Hematopoietic multipotent progenitor cell (in vitro differentiated cells): ENCODE measurements around the gene GHITM. TPM values are rescaled to one million over a fixed set of nuclear protein-coding genes. Genes with fewer than 3 reads are reported as not detected.
A peak's percentile ranks its signal among the peaks of the same experiment; 100 is the strongest.
"Not testable (repeated sequence)": the region's sequence is repeated elsewhere in the genome, so short reads cannot be mapped to it uniquely, and the experiment has no call there.

Source experiments
- DNase-seq, 3 donors: peaks; one replicate each; pipeline ENCODE4 v3.0.0-alpha.2; 2011 to 2015; ENCODE audit warnings: low read depth in 2 of 3, low spot score in 2 of 3
- total RNA-seq: library from RNA; depleted of rRNA; stranded (reverse); fragments of >200 nt; gene quantifications from one replicate; pipeline ENCODE4 v1.2.3, GENCODE V29; 2012

GHITM gene, protein sequence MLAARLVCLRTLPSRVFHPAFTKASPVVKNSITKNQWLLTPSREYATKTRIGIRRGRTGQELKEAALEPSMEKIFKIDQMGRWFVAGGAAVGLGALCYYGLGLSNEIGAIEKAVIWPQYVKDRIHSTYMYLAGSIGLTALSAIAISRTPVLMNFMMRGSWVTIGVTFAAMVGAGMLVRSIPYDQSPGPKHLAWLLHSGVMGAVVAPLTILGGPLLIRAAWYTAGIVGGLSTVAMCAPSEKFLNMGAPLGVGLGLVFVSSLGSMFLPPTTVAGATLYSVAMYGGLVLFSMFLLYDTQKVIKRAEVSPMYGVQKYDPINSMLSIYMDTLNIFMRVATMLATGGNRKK
- total RNA-seq = 85.6 TPM

DNA sequence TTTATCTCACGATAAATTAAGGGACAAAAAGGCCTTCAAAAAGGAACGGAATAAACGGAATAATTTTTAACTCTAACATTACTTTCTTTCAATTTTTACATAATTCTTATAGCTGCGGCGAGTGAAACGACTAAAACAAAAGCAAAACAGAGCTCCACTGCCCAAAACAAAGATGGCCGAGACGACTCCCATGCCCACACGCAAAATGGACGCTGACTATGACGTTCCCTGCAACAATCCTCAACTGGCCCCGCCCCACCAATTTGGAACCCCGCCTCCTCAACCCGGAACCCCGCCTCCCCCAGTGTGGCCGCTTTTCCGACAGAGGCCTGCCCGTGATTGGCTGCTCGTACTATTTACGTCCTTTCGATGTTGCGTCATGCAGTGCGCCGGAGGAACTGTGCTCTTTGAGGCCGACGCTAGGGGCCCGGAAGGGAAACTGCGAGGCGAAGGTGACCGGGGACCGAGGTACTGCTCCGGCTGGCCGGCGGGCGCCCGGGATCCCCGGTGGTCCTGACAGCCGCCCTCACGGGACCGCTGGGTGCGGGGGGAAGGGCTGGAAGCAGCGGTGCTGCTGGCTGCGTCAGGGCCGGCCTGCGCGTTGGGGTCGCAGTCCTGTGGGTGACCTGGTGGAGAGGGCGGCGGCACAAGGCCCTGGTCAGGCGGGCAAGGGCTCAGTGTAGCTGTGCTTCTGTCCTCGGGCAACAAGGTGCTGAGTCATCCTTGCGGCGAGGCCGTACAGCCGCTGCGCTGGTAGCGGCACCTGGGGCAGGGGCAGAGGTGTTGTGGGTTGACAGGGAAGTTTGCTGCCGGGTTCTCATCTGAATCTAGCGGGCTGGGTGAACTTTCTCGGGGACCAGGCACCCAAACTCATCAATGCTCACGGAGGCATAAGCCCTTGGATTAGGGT is at the start of gene GHITM:
TSS of gene GHITM (plus strand) at position 384 of the 910 bp plus-strand sequence. CDS start 1,992 bp downstream, outside the sequence.
- peak; percentile 96 to 99 (median 99) for DNase-seq

DNA sequence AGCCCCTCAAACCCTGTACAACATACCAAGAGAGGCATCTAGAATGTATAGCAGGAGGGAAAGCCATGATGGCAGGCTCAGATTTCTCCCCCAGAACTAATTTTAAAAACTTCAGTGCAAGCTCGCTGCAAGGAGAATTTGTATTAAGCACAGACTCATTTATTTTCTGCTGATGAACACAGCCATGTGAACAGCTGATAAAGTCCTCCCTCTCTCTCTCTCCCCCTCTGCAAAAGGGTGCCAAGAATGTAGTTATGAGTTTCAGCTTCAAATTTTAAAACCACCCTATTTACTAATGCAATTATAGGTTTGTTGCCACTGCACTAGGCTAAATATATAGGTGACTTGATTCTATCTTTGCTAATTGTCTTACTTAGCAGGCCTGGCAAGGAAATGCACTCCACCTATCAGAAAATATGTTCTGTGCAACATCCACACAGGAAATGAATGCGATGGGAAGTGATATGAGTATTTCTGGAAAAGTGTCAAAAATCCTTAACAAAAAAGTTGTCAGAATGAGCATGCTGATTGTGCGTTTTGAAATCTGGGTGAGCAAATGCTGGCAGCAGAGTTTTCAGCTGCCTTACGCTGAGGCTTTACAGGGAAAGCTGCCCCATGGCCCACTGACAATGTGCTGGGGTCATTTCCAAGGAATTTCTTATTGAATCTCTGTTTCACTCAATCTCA is 43.4 kb upstream of the GHITM start:
- no peak for DNase-seq

DNA sequence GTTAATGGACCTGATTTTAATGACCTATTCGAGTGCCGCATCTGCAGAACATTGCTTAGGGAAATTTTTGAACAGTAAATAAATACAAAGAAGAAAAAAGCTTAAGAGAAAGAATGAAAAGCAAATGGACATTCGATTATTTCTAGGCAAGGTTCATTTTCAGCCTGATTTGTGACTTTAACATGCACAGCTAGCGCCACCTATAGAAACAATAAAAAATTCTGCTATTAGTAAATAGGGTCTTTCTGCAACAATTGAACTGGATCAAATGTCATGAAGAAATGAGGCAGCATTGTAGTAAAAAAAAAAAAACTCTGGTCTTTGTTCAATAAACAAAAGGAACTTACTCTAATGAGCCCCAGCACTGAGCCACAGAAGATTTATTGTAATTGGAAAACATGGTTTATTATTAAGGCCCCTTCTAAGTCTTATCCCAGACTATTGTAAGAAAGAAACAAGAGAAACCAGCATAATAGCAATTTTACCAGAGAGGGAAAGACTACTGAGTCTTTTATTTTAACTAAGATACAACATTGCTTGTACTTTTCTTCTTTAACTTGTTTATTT is 41.4 kb upstream of the GHITM start:
- DNase-seq = peak in 1 of 3 donors; percentile 3

DNA sequence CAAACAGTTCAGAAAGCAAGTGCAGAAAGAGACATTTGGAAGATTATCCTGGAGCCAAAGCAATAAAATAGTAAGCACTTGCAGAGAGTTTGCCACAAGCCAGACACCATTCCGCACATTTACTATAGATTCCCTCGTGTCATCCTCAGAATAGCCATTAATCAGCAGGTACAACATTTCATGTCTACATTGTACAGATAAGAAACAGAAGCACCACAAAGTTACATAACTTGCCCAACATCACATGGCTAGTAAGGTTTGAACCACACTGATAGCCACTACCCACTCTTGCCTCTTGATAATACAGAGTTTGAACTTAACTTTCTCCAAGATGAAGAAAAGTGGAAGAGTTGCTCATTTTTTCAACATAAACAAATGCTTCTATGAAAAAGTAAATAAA is 40.6 kb upstream of the GHITM start:
- no peak for DNase-seq

DNA sequence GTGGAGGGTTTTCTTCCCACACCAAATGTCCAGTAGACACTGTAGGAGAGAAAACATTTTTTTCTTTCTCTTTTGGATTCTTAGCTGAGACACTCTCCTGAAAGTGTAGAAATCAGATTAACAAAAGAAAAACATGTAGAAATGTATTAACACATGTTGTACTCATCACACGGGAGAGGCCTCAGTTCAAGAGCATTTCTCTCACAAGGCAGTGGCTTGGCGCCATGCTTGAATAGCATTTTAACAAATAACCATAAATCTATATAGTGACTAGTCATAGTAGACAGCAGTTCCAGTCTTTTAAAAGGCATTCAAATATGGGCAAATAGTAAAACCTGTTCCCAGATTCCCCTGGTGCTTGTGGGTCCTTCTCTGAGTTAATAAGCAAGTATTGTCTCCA is 38.3 kb upstream of the GHITM start:
- DNase-seq = no peak

DNA sequence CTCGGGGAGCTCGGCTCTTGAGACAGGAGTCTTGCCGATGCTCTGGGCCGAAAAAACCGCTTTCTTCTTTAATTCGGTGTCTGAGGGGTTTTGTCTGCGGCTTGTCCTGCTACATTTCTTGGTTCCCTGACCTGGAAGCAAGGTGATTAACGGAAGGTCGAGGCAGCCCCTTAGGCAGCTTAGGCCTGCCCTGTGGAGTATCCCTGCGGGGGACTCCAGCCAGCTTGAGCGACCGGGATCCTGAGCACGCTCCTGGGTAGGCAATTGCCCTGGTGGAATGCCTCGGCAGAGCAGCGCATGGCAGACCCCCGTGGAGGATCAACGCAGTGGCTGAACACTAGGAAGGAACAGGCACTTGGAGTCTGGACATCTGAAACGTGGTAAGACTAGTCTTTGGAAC is 30.5 kb upstream of the GHITM start:
- no peak for DNase-seq

DNA sequence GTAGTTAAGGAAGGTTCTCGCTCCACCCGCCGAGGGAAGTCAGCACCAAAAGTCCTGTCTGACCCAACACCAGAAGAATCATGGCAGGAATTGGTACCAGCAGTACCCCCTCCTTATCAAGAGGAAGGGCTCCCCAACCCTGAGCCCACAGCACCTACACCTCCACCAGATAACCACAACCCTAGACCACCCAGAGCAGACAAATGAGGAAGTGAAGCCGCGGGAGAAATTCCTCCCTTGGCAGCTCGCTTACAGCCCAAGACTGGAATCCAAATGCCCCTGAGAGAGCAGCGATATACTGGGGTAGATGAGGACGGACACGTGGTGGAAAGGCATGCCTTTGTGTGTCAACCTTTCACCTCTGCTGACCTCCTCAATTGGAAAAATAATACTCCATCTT is 29.5 kb upstream of the GHITM start:
- DNase-seq = peak in 1 of 3 donors; percentile 20

DNA sequence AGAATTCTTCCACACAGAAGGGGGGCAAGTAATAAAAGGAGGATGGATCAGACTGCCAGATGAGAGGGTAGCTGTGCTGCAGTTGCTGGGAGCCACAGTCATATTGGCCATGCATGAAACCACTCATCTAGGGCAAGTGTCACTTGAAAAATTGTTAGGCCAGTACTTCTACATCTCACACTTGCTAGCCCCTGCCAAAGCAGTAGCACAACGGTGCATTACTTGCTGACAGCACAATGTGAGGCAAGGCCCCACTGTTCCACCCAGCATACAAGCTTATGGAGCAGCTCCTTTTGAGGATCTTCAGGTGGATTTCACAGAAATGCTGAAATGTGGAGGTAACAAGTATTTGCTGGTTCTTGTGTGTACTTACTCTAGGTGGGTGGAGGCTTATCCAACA is 25.8 kb upstream of the GHITM start:
- DNase-seq = not testable (repeated sequence)

DNA sequence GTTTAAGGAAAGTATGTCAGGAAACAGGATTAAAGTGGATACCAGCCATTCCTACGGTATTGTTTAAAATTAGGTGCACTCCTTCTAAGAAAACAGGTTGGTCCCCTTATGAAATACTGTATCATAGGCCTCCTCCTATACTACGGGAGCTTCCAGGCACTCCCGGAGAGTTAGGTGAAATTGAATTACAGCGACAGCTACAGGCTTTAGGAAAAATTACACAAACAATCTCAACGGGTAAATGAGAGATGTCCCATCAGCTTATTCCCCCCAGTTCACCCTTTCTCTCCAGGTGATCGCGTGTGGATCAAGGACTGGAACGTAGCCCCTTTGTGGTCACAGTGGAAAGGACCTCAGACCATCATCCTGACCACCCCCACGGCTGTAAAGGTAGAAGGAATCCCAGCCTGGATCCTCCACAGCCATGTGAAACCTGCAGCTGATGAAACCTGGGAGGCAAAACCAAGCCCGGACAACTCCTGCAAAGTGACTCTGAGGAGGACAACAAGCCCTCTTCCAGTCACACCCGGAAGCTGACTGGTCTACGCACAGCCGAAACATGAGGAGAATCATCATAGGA is 25.1 kb upstream of the GHITM start:
- DNase-seq = no peak

DNA sequence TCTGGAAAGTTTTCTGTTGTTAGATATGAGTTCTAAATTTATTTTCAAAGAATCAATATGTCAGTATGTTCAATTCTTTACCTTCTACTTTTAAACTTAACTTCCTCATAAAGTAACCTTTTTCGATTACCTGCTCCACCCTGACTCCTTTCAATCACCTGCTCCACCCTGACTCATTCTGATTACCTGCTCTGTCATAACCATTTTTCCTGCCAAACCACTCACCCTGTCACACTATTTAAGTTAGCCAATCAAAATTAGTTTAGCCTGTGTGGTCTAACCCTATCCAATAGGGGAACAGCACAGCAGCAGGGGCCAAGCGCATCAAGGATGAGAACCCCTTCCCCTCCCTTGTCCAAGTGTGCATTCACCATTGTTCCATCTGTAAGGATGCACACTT is 22.1 kb upstream of the GHITM start:
- DNase-seq = not testable (repeated sequence)

DNA sequence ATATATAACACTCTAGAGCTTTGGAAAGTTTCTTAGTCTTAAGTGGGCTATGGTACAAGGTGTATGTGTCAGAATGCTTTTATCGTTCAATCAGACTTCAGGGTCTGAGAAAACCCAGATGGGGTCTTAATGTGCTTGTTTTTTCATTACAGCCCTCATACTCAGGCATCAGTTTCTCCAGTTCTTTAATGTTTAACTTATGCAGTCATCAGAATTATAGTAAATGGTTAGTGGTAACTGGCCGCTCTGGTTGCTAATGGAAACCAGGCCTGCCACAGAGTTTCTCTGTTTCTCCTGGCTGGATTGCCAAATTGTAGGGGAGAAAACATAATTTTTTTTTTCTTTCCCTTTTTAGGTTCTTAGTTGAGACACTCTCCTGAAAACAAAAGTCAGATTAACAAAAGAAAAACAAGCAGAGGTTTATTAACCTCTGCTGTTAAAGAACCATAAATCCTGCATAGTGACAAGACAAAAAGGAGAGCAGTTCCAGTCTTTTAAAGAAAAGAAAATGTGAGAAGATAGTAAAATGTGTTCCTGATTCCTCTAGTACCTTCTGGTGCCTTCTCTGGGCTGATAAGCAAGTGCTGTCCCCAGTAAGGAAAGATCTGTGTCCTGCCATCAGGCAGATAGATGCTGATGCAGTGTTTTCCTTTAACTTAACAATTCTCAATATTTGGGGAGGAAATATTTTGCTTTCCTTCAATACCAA is 21.5 kb upstream of the GHITM start:
- DNase-seq = no peak

DNA sequence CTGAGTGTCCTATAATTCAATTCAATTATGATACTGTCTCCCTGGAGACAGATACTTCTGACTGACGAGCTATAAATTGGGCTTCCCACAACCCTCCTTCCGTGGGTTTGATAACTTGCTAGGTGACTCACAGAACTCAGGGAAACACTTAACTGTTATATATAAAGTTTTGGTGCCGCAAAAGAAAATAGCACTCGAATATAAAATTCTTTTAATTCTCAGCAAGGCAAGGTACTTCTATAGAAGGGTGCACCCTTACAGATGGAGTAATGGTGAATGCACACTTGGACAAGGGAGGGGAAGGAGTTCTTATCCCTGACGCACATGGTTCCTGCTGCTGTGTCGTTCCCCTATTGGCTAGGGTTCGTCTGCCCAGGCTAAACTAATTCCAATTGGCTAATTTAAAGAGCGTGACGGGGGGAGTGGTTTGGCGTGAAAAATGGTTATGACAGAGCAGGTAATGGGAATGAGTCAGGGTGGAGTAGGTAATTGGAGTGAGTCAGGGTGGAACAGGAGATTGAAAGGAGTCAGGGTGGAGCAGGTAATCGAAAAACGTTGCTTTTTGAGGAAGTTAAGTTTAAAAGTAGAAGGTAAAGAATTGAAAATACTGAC is 20.8 kb upstream of the GHITM start:
- no peak for DNase-seq

DNA sequence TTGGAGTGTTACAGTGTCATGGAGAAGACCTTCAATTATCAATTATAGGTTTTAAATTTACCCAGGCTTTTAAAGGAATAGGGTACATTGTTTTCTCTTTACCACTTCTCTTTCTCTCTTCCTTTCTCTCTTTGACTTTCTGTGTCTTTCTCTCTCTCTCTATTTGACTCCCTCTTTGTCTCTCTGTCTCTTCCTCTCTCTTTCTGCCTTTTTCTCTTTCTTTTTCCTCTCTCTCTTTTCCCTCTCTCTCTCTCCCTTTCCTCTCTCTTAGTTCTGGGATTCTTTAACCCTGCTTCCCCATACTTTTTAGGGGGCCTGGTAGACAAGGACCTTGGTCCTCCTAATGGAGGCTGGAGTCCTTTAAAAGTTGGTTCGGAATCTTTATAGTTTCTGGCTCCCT is 15.9 kb upstream of the GHITM start:
- no peak for DNase-seq

DNA sequence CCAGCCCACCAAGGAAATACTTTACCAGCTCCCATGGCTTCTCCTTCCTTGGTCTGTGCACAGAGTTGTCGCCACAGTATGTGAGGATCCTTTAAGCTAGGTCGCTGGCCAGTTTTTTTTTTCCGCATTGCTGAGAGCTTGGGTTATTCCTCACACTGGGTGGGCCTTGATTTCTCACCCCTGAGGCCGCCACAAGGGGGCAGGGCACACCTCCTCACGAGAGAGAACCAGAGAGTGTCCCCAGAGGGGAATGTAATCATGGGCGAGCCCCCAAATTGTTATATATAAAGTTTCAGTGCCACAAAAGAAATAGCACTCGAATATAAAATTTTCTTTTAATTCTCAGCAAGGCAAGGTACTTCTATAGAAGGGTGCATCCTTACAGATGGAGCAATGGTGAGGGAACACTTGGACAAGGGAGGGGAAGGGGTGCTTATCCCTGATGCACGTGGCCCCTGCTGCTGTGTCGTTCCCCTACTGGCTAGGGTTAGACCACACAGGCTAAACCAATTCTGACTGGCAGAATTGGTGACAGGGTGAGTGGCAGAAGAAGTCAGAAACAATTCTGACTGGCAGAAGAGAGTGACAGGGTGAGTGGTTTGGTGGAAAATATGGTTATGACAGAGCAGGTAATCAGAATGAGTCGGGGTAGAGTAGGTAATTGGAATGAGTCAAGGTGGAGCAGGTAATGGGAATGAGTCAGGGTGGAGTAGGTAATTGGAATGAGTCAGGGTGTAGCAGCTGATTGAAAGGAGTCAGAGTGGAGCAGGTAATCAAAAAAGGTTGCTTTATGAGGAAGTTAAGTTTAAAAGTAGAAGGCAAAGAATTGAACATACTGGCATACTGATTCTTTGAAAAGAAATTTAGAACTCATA is 13.2 kb upstream of the GHITM start:
- not testable (repeated sequence) for DNase-seq

DNA sequence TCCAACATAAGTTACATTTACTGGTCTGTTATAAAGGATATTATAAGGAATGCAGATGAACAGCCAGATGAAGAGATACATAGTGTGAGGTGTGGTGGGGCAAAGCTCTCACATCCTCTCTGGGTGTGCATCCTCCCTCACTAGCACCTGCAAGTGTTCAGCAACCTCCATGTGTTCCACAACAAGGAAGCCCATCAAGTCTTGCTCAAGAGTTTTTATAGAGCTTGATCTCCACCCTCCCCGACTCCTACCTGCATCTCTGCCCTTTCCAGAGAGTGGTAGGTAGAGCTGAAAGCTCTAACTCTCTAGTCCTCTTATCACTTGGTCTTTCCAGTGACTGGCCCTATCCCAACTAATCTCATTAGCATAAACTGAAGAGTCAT is 12.5 kb upstream of the GHITM start:
- no peak for DNase-seq

DNA sequence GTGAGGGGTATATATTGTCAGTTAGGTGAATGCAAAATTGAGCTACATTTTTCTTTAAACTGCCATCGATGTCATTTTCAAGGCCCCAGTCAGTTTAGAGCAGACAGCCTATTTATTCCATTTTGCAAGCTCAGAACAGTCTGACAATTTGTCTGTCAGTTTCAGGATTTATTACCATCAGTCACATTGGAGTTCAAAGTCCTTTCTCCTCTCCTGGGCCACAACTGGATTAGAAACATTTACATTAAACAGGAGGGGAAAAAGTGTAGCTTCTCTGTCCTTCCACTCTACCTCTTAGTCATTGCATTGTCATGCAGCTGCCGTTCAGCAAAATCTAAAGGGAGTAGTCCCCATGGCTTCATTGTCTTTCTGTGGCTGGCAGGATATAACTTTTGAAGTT is 3.5 kb upstream of the GHITM start:
- DNase-seq = no peak

DNA sequence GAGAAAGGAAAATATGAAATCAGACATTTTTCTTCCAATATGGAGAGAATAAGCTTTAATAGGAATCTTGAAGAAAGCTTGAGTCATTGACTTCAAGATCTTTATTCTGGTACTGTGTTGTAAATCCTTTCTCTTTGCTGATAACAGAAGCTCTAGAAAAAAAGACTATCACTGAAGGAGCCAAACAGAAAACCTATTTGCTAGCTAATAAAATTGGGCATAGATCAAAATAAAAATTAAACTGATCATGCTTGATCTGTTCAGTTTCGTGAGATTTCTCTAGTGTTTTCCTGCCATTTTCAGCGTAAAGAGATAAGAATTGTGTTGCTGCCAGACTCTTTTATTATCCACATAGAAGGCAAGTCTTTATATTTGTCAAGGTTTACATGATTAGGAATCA is 1.5 kb upstream of the GHITM start:
- DNase-seq = no peak

DNA sequence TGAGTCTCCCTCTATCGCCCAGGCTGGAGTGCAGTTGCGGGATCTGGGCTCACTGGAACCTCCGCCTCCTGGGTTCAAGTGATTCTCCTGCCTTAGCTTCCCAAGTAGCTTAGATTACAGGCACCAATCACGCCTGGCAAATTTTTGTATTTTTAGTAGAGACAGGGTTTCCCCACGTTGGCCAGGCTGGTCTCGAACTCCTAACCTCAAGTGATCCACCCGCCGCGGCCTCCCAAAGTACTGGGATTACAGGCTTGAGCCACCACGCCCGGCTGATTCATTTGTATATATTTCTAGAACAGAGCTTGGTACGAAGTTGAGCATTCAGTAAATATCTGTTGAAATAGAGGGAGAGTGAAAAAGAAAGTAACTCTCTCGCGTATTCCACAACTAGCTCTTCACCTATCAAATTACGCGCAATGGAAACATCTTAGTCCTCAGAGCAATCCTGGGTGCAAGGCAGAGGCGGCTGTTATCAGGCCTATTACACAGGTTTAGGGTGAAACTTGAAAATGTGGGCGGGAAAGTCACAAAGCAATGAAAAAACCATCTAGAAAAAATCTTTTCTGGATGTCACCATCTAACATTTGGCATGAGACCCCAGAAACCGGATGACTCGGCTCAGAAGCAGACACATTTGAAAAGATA is 707 bp upstream of the GHITM start:
- DNase-seq = no peak
